Upper lobe of right lung (tissue), 1 donor: ENCODE measurements around the gene TMEM51. TPM values are rescaled to one million over a fixed set of nuclear protein-coding genes. Genes with fewer than 3 reads are reported as not detected.

Experiments
- ATAC-seq: fragments of 200-7000 bp; cut with Tn5 transposase; one replicate; pipeline ENCODE4 v1.9.1; 2020; ENCODE audit warnings: mild to moderate bottlenecking, moderate library complexity
- DNase-seq: peaks from one replicate; pipeline ENCODE4 v3.0.0-alpha.2; 2020
- H3K27ac ChIP-seq: fragments of 200-600 bp; one replicate; pipeline ENCODE4 v1.8.0; 2022
- H3K27me3 ChIP-seq: fragments of 200-600 bp; one replicate; pipeline ENCODE4 v1.8.0; 2022; ENCODE audit warnings: mild to moderate bottlenecking
- H3K36me3 ChIP-seq: fragments of 200-600 bp; one replicate; pipeline ENCODE4 v1.8.0; 2022
- H3K4me1 ChIP-seq: fragments of 200-600 bp; one replicate; pipeline ENCODE4 v1.8.0; 2022
- H3K4me3 ChIP-seq: fragments of 200-600 bp; one replicate; pipeline ENCODE4 v1.8.0; 2022; ENCODE audit warnings: mild to moderate bottlenecking
- H3K9me3 ChIP-seq: fragments of 200-600 bp; one replicate; pipeline ENCODE4 v1.8.0; 2022
- intact Hi-C: fragments of 100-400 bp; cut with DNase I; formaldehyde crosslinking; loops from one replicate; pipeline ENCODE4 v1.11.0; 2022
- total RNA-seq: library from RNA; stranded (reverse); fragmentation: NEBNext Ultra II Directional; extraction: Animal tissue kit (Norgen Biotek cat#: 25700); gene quantifications from one replicate; pipeline ENCODE4 v1.2.1, GENCODE V29; 2021
- TF ChIP-seq, protein P1 (sequence below): fragments of 200-600 bp; IDR thresholded peaks from one replicate; pipeline ENCODE4 v1.8.0; 2022; ENCODE audit warnings: antibody characterized with exemption
- donor health status: DM: no; HTN: yes; CAD: no; lungs with severe emphysema.

The TMEM51 gene
- total RNA-seq, 1 donor from 2014 or later = 14.7 TPM

DNA sequence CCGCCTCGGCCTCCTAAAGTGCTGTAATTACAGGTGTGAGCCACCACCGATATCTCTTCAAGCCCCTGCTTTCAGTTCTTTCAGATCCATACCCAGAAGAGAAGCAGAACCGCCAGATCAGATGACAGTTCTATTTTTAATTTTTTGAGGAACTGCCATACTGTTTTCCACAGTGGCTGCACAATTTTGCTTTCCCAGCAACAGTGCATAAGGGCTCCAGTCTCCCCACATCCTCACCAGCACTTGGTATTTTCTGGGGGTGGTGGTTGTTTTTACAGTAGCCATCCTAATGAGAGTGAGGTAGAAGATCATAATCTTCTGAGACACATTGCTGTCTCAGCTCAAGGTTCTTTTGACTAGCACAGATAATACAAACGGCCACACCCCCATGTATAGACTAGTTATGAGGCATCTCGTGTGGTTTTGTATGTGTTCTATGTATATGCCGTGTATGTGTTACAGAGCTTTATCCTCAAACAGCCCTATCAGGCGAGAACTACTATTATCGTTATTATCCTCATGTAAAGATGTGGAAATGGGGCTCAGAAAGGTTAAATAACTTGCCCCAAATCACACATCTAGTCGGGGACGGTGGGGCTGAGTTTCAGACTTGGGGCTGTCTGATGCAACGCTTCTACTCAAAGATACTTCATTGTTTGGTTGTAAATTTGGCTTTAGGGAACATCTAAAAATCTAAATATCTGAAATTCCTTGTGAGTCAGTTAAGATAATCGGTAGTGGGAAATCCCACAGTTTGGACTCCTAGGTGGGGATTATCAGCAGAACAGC is 105.5 kb downstream of the TMEM51 start:
- intact Hi-C loops = no loop called here
- H3K27me3 ChIP-seq = no peaks in the 10 kb centered on the region
- ATAC-seq (peak; percentile 37), DNase-seq (peak; percentile 13)
- peaks cover 45% of the 10 kb centered on the region for H3K4me1 ChIP-seq
- no peaks in the 10 kb centered on the region for H3K9me3 ChIP-seq
- TF ChIP-seq, protein P1, sequence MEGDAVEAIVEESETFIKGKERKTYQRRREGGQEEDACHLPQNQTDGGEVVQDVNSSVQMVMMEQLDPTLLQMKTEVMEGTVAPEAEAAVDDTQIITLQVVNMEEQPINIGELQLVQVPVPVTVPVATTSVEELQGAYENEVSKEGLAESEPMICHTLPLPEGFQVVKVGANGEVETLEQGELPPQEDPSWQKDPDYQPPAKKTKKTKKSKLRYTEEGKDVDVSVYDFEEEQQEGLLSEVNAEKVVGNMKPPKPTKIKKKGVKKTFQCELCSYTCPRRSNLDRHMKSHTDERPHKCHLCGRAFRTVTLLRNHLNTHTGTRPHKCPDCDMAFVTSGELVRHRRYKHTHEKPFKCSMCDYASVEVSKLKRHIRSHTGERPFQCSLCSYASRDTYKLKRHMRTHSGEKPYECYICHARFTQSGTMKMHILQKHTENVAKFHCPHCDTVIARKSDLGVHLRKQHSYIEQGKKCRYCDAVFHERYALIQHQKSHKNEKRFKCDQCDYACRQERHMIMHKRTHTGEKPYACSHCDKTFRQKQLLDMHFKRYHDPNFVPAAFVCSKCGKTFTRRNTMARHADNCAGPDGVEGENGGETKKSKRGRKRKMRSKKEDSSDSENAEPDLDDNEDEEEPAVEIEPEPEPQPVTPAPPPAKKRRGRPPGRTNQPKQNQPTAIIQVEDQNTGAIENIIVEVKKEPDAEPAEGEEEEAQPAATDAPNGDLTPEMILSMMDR = no peak
- no peaks in the 10 kb centered on the region for H3K36me3 ChIP-seq
- H3K27ac ChIP-seq = peak overlapping the region; percentile 70
- H3K4me3 ChIP-seq = no peak overlapping the region

DNA sequence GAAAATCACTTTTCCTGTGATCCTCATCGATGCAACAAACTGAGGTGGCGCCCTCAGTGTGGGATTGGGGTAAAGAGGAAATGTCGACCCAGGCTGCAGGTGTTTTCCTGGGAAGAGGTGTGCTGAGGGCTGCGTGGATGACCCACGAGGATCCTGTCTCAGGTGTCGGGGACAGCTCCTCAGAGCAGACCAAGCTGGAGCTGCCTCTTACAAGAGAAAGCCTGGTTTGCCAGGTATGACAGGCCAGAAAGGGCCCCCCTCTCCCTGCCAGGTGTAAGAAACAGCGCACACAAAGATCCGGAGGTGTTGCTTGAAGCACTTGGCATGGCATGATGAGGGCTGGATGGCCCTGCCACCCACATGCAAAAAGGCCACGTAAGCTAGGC is 106.1 kb downstream of the TMEM51 start:
- no peaks in the 10 kb centered on the region for H3K9me3 ChIP-seq
- TF ChIP-seq, protein P1 = no peak
- intact Hi-C loops = no loop called here
- DNase-seq = peak; percentile 44
- no peaks in the 10 kb centered on the region for H3K27me3 ChIP-seq
- peaks cover 45% of the 10 kb centered on the region for H3K4me1 ChIP-seq
- peak overlapping the region; percentile 70 for H3K27ac ChIP-seq
- ATAC-seq = no peak
- no peak overlapping the region for H3K4me3 ChIP-seq
- H3K36me3 ChIP-seq = no peaks in the 10 kb centered on the region

DNA sequence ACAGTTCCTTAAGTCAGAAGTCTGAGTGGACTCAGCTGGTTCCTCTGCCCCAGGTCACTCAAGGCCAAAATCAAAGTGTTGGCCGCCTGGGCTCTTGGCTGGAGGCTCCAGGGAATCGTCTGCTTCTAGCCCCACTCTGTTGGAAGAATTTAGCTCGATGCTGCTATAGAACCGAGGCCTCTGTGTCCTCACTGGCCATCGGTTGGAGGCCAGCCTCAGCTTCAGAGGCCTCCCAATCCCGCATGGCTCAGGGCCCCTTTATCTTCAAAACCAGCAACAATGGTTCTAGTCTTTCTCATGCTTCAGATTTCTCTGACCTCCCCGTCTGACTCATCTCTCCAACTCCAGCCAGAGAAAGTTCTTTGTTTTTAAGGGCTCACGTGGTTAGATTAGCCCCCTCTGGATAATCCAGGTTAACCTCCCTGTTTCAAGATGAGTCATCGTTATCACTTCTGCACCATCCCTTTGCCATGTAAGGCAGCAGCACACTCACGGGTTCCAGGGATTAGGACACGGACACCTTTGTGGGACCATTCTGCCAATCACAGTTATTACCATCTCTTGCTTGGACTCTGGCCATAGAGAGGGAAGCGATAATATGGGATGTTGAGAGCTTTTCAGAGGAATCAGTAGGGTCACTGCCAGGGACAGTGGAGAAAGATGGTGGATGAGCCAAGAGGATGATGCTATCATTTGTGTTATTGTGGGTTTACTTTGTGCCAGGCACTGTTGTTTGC is 107.0 kb downstream of the TMEM51 start:
- ATAC-seq (no peak), DNase-seq (peak; percentile 35)
- TF ChIP-seq, protein P1 = no peak
- Histone ChIP-seq H3K4me3 (no peak overlapping the region), H3K27me3 (no peaks in the 10 kb centered on the region), H3K36me3 (no peaks in the 10 kb centered on the region), H3K4me1 (peaks cover 45% of the 10 kb centered on the region), H3K27ac (peak overlapping the region; percentile 70), H3K9me3 (no peaks in the 10 kb centered on the region)
- intact Hi-C loops = no loop called here

- no peaks in the 10 kb centered on the region for H3K9me3 ChIP-seq
- H3K27ac ChIP-seq = peak overlapping the region; percentile 70
- no peaks in the 10 kb centered on the region for H3K36me3 ChIP-seq
- intact Hi-C loops = no loop called here
- H3K27me3 ChIP-seq = no peaks in the 10 kb centered on the region
- TF ChIP-seq, protein P1 = no peak
- H3K4me3 ChIP-seq = peak overlapping the region; percentile 19
- DNase-seq (peak; percentile 75), ATAC-seq (peak; percentile 89)
- H3K4me1 ChIP-seq = peaks cover 45% of the 10 kb centered on the region
Measured at GRCh38 chr1:15261155-15262002, 107.8 kb downstream of the TMEM51 start.

DNA sequence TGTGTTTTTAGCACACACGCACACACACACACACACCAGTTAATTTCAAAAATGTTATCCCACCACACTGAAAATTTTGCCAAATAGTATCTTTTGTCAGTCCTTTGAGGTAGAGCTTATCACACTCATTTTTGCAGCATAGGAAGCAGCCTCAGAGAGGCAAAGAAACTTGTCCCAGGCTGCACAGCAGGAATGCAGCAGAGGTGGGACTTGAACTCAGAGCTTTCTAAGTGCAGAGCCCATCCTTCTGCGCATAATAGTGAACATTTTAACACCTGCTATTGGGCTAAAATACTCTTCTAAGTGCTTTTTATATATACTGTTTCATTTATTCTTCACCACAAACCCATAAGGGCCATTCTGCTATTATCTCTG is 108.4 kb downstream of the TMEM51 start:
- no peaks in the 10 kb centered on the region for H3K36me3 ChIP-seq
- DNase-seq (no peak), ATAC-seq (no peak)
- H3K4me3 ChIP-seq = no peak overlapping the region
- H3K27ac ChIP-seq = peak overlapping the region; percentile 70
- TF ChIP-seq, protein P1 = no peak
- H3K27me3 ChIP-seq = no peaks in the 10 kb centered on the region
- intact Hi-C loops = no loop called here
- no peaks in the 10 kb centered on the region for H3K9me3 ChIP-seq
- peaks cover 45% of the 10 kb centered on the region for H3K4me1 ChIP-seq
